Ovary (tissue), 3 donors: Measurements from ENCODE around the gene ZSWIM5.
"Not testable (repeated sequence)": the region's sequence is repeated elsewhere in the genome, so short reads cannot be mapped to it uniquely, and the experiment has no call there.

Source experiments
- EP300 ChIP-seq: sonication (generic); formaldehyde crosslinking; IDR thresholded peaks from one replicate; pipeline ENCODE4 v1.6.1; 2017; ENCODE audit warnings: antibody characterized with exemption
- POLR2A ChIP-seq: fragments of 450-650 bp; IDR thresholded peaks from one replicate; pipeline ENCODE4 v1.6.1; 2017; ENCODE audit warnings: antibody characterized with exemption, mild to moderate bottlenecking, moderate library complexity
- TF ChIP-seq, protein P1 (sequence below), 3 donors: fragments of 450-650 bp in 2 of 3; fragments of 200-600 bp in 1 of 3; IDR thresholded peaks; one replicate each; pipeline versions ENCODE4 v1.5.1 to v1.8.0; 2016 to 2022; ENCODE audit warnings: antibody characterized with exemption in 3 of 3, mild to moderate bottlenecking in 1 of 3
- donor health status: DM: no; HTN: no; CAD: no.

DNA sequence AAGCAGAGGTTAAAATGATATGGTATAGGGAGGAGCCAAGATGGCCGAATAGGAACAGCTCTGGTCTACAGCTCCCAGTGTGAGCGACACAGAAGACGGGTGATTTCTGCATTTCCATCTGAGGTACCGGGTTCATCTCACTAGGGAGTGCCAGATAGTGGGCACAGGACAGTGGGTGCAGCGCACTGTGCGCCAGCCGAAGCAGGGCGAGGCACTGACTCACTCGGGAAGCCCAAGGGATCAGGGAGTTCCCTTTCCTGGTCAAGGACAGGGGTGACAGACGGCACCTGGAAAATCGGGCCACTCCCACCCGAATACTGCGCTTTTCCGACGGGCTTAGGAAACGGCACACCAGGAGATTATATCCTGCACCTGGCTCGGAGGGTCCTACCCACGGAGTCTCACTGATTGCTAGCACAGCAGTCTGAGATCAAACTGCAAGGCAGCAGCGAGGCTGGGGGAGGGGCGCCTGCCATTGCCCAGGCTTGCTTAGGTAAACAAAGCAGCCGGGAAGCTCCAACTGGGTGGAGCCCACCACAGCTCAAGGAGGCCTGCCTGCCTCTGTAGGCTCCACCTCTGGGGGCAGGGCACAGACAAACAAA lies 26.4 kb downstream of the ZSWIM5 start:
- TF ChIP-seq, protein P1, sequence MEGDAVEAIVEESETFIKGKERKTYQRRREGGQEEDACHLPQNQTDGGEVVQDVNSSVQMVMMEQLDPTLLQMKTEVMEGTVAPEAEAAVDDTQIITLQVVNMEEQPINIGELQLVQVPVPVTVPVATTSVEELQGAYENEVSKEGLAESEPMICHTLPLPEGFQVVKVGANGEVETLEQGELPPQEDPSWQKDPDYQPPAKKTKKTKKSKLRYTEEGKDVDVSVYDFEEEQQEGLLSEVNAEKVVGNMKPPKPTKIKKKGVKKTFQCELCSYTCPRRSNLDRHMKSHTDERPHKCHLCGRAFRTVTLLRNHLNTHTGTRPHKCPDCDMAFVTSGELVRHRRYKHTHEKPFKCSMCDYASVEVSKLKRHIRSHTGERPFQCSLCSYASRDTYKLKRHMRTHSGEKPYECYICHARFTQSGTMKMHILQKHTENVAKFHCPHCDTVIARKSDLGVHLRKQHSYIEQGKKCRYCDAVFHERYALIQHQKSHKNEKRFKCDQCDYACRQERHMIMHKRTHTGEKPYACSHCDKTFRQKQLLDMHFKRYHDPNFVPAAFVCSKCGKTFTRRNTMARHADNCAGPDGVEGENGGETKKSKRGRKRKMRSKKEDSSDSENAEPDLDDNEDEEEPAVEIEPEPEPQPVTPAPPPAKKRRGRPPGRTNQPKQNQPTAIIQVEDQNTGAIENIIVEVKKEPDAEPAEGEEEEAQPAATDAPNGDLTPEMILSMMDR (IDR thresholded peaks at IDR 0.05) = not testable (repeated sequence)
- TF ChIP-seq EP300, POLR2A: not testable (repeated sequence)
